Suprapubic skin (tissue), 4 donors: Measurements from ENCODE around the gene ARID1A. TPM values are rescaled to one million over a fixed set of nuclear protein-coding genes. Genes with fewer than 3 reads are reported as not detected.

Source experiments
- DNase-seq, 2 donors: peaks; one replicate each; pipeline ENCODE4 v3.0.0-alpha.2; 2019; ENCODE audit warnings: low spot score in 2 of 2
- H3K27ac ChIP-seq: fragments of 200-600 bp; sonication (generic); one replicate; pipeline ENCODE4 v1.5.1; 2019
- H3K27me3 ChIP-seq: fragments of 200-600 bp; sonication (generic); one replicate; pipeline ENCODE4 v1.5.1; 2019
- H3K36me3 ChIP-seq: fragments of 200-600 bp; sonication (generic); one replicate; pipeline ENCODE4 v1.5.1; 2019
- H3K4me1 ChIP-seq: fragments of 200-600 bp; sonication (generic); one replicate; pipeline ENCODE4 v1.5.1; 2019
- H3K4me3 ChIP-seq: fragments of 200-600 bp; sonication (generic); one replicate; pipeline ENCODE4 v1.5.1; 2019; ENCODE audit warnings: mild to moderate bottlenecking
- H3K9me3 ChIP-seq: fragments of 200-600 bp; sonication (generic); one replicate; pipeline ENCODE4 v1.5.1; 2019
- EP300 ChIP-seq: sonication (generic); formaldehyde crosslinking; IDR thresholded peaks from one replicate; pipeline ENCODE4 v1.6.1; 2017; ENCODE audit warnings: antibody characterized with exemption
- POLR2A ChIP-seq, 2 donors: fragments of 450-650 bp; IDR thresholded peaks; one replicate each; pipeline ENCODE4 v1.6.1; 2017; ENCODE audit warnings: antibody characterized with exemption in 2 of 2, mild to moderate bottlenecking in 2 of 2, moderate library complexity in 2 of 2
- POLR2AphosphoS5 ChIP-seq, 3 donors: sonication (generic); formaldehyde crosslinking; IDR thresholded peaks; one replicate each; pipeline ENCODE4 v1.6.1; 2017; ENCODE audit warnings: antibody characterized with exemption in 3 of 3
- WGBS: methylation state at CpG from one replicate; pipeline ENCODE4 v1.1.5; 2018; 5-methylcytosine and 5-hydroxymethylcytosine counted together
- total RNA-seq, 4 donors: library from RNA; depleted of rRNA; stranded (reverse); fragments of >200 nt; gene quantifications; one replicate each; pipeline ENCODE4 v1.1.0, GENCODE V29; 2016
- TF ChIP-seq, protein P1 (sequence below), 2 donors: fragments of 200-600 bp in 1 of 2; fragments of 450-650 bp in 1 of 2; sonication (generic) in 1 of 2; IDR thresholded peaks; one replicate each; pipeline ENCODE4 v1.5.1; 2016 to 2019; ENCODE audit warnings: antibody characterized with exemption in 2 of 2, mild to moderate bottlenecking in 1 of 2, moderate library complexity in 1 of 2

Gene ARID1A
- total RNA-seq, 4 donors from 2014 or later, result 77.2 to 90.0 (median 83.5) TPM

DNA sequence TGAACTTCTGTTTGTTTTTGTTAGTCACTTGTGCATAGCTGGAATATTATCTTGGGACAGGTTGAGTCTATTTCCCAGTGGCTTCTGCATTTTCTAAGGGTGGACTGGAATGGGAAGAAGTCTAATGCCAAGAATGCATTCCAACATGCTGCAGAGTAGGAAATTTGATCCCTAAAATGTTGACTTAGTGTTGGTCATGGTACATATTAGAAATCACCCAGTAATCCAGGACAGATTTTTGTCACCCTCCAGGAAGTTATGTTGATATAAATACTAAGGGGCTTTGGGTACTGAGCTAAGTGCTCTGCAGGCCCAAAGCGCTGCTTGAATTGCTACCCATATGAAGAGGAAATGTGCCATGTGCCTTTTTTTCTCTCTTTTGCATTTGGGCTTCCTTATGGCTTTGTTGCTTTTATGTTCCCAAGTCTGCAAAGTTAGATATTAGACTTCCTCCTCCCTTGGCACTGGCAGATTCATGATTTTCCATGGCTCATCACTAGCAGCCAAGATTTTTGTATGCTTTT lies 10.0 kb downstream of the ARID1A start:
- H3K4me3 ChIP-seq, result no peak overlapping the region
- TF ChIP-seq EP300 (no peak), POLR2AphosphoS5 (IDR thresholded peaks at IDR 0.05) (no peak), POLR2A (IDR thresholded peaks at IDR 0.05) (no peak)
- TF ChIP-seq, protein P1, sequence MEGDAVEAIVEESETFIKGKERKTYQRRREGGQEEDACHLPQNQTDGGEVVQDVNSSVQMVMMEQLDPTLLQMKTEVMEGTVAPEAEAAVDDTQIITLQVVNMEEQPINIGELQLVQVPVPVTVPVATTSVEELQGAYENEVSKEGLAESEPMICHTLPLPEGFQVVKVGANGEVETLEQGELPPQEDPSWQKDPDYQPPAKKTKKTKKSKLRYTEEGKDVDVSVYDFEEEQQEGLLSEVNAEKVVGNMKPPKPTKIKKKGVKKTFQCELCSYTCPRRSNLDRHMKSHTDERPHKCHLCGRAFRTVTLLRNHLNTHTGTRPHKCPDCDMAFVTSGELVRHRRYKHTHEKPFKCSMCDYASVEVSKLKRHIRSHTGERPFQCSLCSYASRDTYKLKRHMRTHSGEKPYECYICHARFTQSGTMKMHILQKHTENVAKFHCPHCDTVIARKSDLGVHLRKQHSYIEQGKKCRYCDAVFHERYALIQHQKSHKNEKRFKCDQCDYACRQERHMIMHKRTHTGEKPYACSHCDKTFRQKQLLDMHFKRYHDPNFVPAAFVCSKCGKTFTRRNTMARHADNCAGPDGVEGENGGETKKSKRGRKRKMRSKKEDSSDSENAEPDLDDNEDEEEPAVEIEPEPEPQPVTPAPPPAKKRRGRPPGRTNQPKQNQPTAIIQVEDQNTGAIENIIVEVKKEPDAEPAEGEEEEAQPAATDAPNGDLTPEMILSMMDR (IDR thresholded peaks at IDR 0.05), result no peak
- no peaks in the 10 kb centered on the region for H3K9me3 ChIP-seq
- H3K27me3 ChIP-seq, result no peaks in the 10 kb centered on the region
- H3K36me3 ChIP-seq, result peaks cover 14% of the 10 kb centered on the region
- peak overlapping the region; percentile 9 for H3K27ac ChIP-seq
- 46% methylated on average over 1 of the region's 1 CpG for WGBS
- DNase-seq, result no peak
- H3K4me1 ChIP-seq, result peaks cover 82% of the 10 kb centered on the region

DNA sequence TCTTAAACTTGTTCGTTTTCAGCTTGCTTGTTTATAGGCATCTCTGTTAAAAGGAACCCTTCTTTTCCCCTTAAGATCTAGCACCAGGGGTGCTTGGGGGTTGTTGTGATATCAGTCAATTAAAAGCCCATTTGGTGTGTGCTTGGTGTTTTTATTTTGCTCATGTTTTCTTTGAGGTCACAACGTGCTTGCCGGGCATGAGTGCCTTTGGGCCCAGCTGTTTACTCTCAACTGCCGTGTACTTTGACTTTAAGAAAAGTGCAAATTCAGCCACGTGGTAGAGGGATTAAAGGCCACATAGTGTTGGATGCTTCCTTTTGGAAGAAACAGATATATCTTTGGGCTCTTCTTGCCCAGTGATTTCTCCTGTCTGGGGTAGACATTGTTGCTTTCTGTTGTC lies 10.5 kb downstream of the ARID1A start:
- peaks cover 80% of the 10 kb centered on the region for H3K4me1 ChIP-seq

DNA sequence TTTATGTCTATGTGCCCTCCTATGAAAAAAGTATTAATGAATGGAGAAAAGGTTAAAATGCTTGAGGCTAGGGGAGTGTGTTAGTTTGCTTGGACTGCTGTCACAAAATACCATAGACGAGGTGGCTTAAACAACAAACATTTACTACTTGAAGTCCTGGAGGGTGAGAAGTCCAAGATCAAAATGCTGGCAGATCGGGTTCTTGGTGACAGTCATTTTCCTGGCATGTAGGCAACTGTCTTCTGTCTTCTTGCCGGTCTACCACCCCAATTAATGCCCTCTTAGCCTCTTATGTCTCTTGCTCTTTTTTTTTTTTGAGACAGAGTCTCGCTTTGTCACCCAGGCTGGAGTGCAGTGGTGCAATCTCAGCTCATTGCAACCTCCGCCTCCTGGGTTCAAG lies 15.0 kb downstream of the ARID1A start:
- Histone ChIP-seq H3K9me3 (no peaks in the 10 kb centered on the region), H3K36me3 (peaks cover 17% of the 10 kb centered on the region), H3K4me3 (no peak overlapping the region), H3K4me1 (peaks cover 57% of the 10 kb centered on the region), H3K27me3 (no peaks in the 10 kb centered on the region), H3K27ac (no peak overlapping the region)
- WGBS, result 81% methylated on average over 5 of the region's 5 CpGs
- TF ChIP-seq, protein P1 (IDR thresholded peaks at IDR 0.05), result no peak
- TF ChIP-seq POLR2A (IDR thresholded peaks at IDR 0.05), result no peak
- no peak for TF ChIP-seq EP300
- TF ChIP-seq POLR2AphosphoS5 (IDR thresholded peaks at IDR 0.05), result no peak
- no peak for DNase-seq

More for the DNA sequence above, 10.5 kb downstream of the ARID1A start:
- Histone ChIP-seq H3K9me3 (no peaks in the 10 kb centered on the region), H3K27ac (peak overlapping the region; percentile 9), H3K4me3 (no peak overlapping the region), H3K27me3 (no peaks in the 10 kb centered on the region), H3K36me3 (peaks cover 17% of the 10 kb centered on the region)
- WGBS, result 3% methylated on average over 5 of the region's 5 CpGs
- DNase-seq, result no peak
- no peak for TF ChIP-seq POLR2A (IDR thresholded peaks at IDR 0.05)
- no peak for TF ChIP-seq POLR2AphosphoS5 (IDR thresholded peaks at IDR 0.05)
- TF ChIP-seq, protein P1 (IDR thresholded peaks at IDR 0.05), result no peak
- no peak for TF ChIP-seq EP300

DNA sequence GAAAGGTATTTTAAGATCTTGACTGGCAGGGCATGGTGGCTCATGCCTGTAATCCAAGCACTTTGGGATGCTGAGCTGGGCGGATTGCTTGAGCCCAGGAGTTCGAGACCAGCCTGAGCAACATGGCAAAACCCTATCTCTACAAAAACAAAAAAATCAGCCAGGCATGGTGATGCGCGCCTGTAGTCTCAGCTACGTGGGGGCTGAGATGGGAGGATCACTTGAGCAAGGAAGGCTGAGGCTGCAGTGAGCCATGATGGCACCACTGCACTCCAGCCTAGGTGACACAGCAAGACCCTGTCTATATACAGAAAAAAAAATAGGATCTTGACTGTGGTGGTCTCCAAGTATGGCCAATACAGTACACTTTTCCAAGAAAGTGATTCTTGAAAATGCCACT lies 16.0 kb downstream of the ARID1A start:
- Histone ChIP-seq H3K4me3 (no peak overlapping the region), H3K9me3 (no peaks in the 10 kb centered on the region), H3K27me3 (no peaks in the 10 kb centered on the region), H3K27ac (no peak overlapping the region), H3K36me3 (peaks cover 17% of the 10 kb centered on the region), H3K4me1 (peaks cover 56% of the 10 kb centered on the region)
- no peak for DNase-seq
- WGBS, result 96% methylated on average over 5 of the region's 5 CpGs
- TF ChIP-seq POLR2A (IDR thresholded peaks at IDR 0.05) (no peak), POLR2AphosphoS5 (IDR thresholded peaks at IDR 0.05) (no peak), EP300 (no peak)
- TF ChIP-seq, protein P1 (IDR thresholded peaks at IDR 0.05), result no peak

DNA sequence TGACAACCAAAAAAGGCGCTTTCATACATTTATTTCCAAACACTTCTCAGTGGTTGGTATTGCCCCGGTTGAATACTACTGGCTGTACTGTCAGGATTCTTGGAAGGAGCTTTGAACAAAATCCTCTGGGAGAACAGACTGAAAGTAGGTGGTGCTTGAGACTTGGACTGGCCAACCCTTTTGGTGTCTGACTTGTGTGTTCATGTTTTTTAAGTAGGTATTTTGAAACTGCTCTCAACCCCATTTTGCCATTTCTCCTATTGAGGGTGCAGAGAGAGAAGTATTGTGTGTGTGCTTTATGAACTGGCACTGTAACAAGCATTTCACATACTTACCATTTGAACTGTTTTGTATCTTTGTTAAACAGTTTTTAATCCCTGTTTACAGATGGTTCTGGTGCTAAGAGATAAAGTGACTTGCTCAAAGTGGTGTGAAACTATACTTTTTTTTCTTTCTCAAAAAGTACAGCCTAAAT lies 21.2 kb downstream of the ARID1A start:
- H3K27ac ChIP-seq, result no peak overlapping the region
- no peaks in the 10 kb centered on the region for H3K27me3 ChIP-seq
- H3K36me3 ChIP-seq, result no peaks in the 10 kb centered on the region
- TF ChIP-seq, protein P1 (IDR thresholded peaks at IDR 0.05), result no peak
- TF ChIP-seq EP300, result no peak
- no peak for TF ChIP-seq POLR2AphosphoS5 (IDR thresholded peaks at IDR 0.05)
- TF ChIP-seq POLR2A (IDR thresholded peaks at IDR 0.05), result no peak
- DNase-seq, result no peak
- WGBS, result 17% methylated on average over 2 of the region's 2 CpGs
- H3K4me1 ChIP-seq, result peaks cover 55% of the 10 kb centered on the region
- H3K9me3 ChIP-seq, result no peaks in the 10 kb centered on the region
- no peak overlapping the region for H3K4me3 ChIP-seq
